Cardiac fibroblast (primary cell): ENCODE measurements around the gene TMEM259.
A peak's percentile ranks its signal among the peaks of the same experiment; 100 is the strongest.

Experiments used
- DNase-seq, 2 donors: peaks; one replicate each; pipeline versions ENCODE4 v3.0.0 to v3.0.0-alpha.2; 2010; ENCODE audit warnings: low read depth in 2 of 2
- H3K4me3 ChIP-seq, 2 donors: replicated peaks in 1 of 2; 1 replicate in 1 of 2; 2 replicates in 1 of 2; pipeline ENCODE4 v1.5.1; 2011; ENCODE audit warnings: low read depth in 2 of 2, low read length in 2 of 2, mild to moderate bottlenecking in 2 of 2, moderate library complexity in 1 of 2
- CTCF ChIP-seq: IDR thresholded peaks from one replicate; pipeline ENCODE4 v1.5.1; 2011; ENCODE audit warnings: low read depth, mild to moderate bottlenecking, low read length, inconsistent platforms

The TMEM259 gene

DNA sequence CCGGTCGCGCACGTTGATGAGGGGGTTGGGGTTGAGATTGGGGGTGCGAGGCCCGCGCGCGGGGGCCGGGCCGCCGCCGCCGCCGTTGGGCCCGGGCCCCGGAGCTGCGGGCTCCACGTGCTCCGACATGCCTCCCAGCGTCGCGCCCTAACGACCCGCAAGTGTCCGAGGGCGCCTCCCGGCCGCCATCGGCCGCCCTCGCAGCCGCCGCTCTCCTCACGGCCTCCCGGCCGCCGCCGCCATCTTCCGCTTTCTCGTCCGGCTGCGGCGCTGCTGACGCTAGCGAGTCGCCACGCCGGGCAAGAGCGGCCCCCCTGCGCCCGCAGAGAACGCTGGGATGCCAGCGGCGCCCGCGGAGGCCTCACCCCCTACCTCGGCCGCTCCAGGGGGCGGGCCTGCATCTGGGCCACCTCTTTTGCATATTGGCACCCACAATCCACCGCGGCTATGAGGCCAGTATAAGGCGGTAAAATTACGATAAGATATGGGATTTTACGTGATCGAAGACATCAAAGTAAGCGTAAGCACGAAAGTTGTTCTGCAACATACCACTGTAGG, at the start of gene TMEM259:
Gene TMEM259 (minus strand): TSS at position 256 of the 558 bp plus-strand sequence. CDS start 127 bp downstream, at position 129.
- peak within 1 kb of the TSS; percentile 95 to 96 for H3K4me3 ChIP-seq
- peak; percentile 98 to 99 for DNase-seq
- TF ChIP-seq CTCF = no peak

DNA sequence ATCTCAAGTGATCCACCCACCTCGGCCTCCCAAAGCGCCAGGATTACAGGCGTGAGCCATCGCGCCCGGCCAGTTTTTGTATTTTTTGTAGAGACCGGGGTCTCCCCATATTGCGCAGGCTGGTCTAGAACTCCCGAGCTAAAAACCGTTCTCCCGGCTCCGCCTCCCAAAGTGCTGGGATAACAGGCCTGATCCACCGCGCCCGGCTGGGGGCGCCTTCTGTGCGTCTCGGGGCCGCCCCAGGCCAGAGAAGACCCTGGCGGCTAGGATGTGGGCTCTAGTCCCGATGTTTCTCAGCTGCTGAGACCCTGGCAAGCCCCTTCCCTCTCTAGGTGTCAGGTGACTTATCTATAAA, 49.6 kb upstream of the TMEM259 start:
- DNase-seq = no peak
- peak; percentile 24 for TF ChIP-seq CTCF
- H3K4me3 ChIP-seq = no peak overlapping the region

- H3K4me3 ChIP-seq = no peak overlapping the region
- TF ChIP-seq CTCF = no peak
- DNase-seq = no peak
Measured at GRCh38 chr19:1069009-1069779, 48.3 kb upstream of the TMEM259 start.

DNA sequence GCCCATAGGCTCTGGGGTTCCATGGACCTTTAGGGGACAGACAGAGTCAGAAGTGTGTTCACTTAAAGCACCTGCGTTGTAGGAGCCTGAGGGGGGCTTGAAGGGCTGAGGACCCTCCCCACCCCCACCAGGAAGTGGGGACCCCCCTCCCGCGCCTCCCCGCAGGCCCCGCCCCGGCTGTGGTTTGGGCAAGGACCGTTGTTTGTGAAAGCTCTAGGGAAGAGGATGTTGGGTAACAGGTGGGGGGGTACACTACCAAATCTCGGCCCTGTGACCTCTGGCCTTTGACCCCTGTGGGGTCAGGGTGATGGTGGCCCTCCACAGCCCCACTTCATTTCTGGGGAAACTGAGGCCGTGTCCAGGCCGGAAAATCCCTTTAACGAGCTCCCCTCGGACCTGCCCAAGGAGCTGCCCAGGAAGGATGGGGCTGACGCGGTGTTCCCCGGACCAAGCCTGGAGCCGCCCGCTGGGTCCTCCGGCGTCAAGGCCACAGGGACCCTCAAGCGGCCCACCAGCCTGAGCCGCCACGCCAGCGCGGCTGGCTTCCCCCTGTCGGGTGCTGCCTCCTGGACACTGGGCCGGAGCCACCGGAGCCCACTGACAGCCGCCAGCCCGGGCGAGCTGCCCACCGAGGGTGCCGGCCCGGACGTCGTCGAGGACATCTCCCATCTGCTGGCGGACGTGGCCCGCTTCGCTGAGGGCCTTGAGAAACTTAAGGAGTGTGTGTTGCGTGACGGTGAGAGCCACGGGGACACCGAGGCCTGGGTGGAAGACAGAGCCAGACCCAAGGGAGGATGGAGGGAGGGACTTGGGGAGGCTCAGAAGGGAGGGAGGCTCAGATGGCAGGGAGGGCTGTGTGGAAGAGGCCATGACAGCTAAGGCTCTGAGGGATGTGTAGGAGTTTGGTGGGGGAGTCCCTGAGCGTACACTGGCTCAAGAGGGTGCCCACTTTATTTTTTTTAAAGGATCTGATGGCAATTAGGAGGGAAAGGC, 47.4 kb upstream of the TMEM259 start:
- H3K4me3 ChIP-seq = no peak overlapping the region
- TF ChIP-seq CTCF = no peak
- no peak for DNase-seq

DNA sequence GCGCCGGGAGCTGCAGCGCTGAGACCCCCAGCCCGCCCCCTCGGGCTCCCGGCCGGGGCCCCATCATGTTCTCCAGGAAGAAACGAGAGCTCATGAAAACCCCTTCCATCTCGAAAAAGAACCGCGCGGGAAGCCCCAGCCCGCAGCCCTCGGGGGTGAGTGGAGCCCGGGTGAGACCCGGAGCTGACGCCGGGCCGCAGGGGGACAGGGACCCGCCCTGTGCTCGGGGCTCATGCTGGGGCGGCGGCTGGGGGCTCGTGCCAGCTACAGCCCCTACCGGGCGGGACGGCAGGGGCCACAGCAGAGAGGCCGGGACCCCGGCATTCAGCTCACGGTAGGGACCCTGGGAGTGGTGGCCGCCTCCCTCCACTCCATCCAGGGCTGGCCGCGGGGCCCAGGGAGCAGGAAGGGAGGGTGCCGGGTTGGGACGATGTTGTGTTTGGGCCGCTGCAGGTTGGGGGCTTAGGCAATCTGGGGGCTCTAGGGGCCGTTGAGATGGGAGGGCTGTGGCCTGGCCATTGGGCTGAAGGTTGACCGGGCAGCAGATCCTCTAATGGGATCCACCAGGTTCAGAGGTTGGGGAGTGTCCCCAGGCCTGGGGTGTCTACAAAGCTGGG, 46.5 kb upstream of the TMEM259 start:
- no peak for DNase-seq
- TF ChIP-seq CTCF = no peak
- peak overlapping the region in 1 of 2 donors; percentile 18 for H3K4me3 ChIP-seq

- TF ChIP-seq CTCF = no peak
- no peak for DNase-seq
- H3K4me3 ChIP-seq = peak within 1 kb of the TSS; percentile 13 to 18
Measured at GRCh38 chr19:1066748-1067340, 45.9 kb upstream of the TMEM259 start, which contains the start of gene ARHGAP45. TSS of gene ARHGAP45 (plus strand) at chr19:1067167. CDS start at chr19:1067406, 239 bp downstream.
